ENCODE data around the gene SGCA. TPM values are rescaled to one million over a fixed set of nuclear protein-coding genes. Genes with fewer than 3 reads are reported as not detected.

SGCA gene
- total and polyA plus RNA-seq, 9 of the 15 experiments (the other 6 are each of a cell fraction or from before 2014, with no cell fraction given): not detected

DNA sequence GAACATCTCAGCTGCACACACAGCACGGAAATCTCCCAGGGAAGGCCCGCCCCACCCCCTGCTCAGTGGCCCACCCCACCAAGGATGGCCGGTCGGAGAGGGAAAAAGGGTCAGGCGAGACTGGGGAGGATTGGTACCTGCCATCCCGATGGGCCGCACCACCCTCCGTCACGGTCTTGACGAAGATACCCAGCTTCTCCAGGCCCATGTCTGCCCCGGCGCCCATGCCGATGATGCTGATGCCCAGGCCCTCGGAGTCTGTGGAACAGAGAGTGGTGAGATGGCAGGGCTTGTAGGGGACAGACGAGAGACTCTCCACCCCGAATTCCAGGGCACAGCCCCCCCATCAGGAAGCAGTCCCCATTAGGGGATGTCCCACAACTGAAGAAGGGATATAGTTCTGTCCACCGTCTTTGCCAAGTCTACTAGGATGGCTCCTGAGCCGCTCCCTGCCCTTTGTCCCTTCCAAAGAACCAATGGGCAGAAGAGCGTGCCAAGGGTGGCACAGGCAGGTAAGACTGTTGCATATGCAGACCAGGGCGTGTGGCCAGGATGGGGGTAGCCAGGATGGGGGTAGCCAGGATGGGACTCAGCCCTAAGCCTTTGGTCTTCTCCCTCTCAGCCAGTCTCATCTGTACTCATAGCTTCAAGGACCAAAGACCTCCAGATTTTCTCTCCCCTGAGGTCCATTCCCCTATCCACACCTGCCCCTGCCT is 22.2 kb upstream of the SGCA start:
- ChIA-PET CTCF (ENCODE audit: low intra/inter-chr PET ratio) (interaction anchor here (0.9 kb wide), 1 partner anchor 18 kb away, joined by 3 read pairs; no protein-coding TSS in a partner anchor), POLR2A (interaction anchor here (0.7 kb wide), 1 partner anchor 46 kb away, joined by 4 read pairs; no protein-coding TSS in a partner anchor)
- no peaks in the 10 kb centered on the region for H3K27me3 ChIP-seq (ENCODE audit: control insufficient read depth in 2 of 2, insufficient read depth in 2 of 2, low read length in 2 of 2)
- DNase-seq (ENCODE audit: extremely low read depth in 1 of 4, low spot score in 3 of 4) (no peak), FAIRE-seq (no peak), ATAC-seq (no peak)
- TF ChIP-seq SAP30 (IDR thresholded peaks at IDR 0.05; ENCODE audit: borderline replicate concordance, insufficient read depth, low read depth, low read length, poor library complexity, severe bottlenecking) (no peak), KAT2B (IDR thresholded peaks at IDR 0.05; ENCODE audit: low read depth, low read length) (no peak), NR3C1 (CRISPR knock-in tag; IDR thresholded peaks at IDR 0.05) (no peak), ATF3 (IDR thresholded peaks at IDR 0.05) (no peak), ATF3 (CRISPR knock-in tag; conservative IDR thresholded peaks at IDR 0.05) (no peak), SRSF7 (optimal IDR thresholded peaks at IDR 0.05; ENCODE audit: low read depth, low read length) (no peak), TSC22D4 (tag; IDR thresholded peaks at IDR 0.05) (no peak), PKNOX1 (IDR thresholded peaks at IDR 0.05) (no peak), NCOA2 (IDR thresholded peaks at IDR 0.05; ENCODE audit: partially characterized antibody in 2 of 2) (no peak), EWSR1 (IDR thresholded peaks at IDR 0.05; ENCODE audit: borderline replicate concordance, low read depth, partially characterized antibody) (no peak), ZFP30 (CRISPR knock-in tag; IDR thresholded peaks at IDR 0.05; ENCODE audit: borderline replicate concordance) (no peak), SIN3B (IDR thresholded peaks at IDR 0.05; ENCODE audit: low read depth) (no peak), ZNF184 (CRISPR knock-in tag; IDR thresholded peaks at IDR 0.05) (no peak)
- TF ChIP-seq, protein P1, sequence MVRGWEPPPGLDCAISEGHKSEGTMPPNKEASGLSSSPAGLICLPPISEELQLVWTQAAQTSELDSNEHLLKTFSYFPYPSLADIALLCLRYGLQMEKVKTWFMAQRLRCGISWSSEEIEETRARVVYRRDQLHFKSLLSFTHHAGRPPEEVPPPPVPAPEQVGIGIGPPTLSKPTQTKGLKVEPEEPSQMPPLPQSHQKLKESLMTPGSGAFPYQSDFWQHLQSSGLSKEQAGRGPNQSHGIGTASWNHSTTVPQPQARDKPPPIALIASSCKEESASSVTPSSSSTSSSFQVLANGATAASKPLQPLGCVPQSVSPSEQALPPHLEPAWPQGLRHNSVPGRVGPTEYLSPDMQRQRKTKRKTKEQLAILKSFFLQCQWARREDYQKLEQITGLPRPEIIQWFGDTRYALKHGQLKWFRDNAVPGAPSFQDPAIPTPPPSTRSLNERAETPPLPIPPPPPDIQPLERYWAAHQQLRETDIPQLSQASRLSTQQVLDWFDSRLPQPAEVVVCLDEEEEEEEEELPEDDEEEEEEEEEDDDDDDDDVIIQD (CRISPR knock-in tag; IDR thresholded peaks at IDR 0.05): no peak
- no peaks in the 10 kb centered on the region for H3K9me3 ChIP-seq (replicated peaks; ENCODE audit: control insufficient read depth, insufficient read depth, low read depth, low read length)
- H3K79me2 ChIP-seq (ENCODE audit: control insufficient read depth, insufficient read depth, low read length): peaks cover 63% of the 10 kb centered on the region
- H3K4me3 ChIP-seq: no peak overlapping the region
- in situ Hi-C loops (cut with MboI): no loop called here
- no peak overlapping the region for H3K9ac ChIP-seq (ENCODE audit: insufficient read depth in 1 of 2, low read depth in 2 of 2, low read length in 2 of 2)
- H3K27ac ChIP-seq (ENCODE audit: extremely low read depth, low read depth, low read length): no peak overlapping the region
- peaks cover 17% of the 10 kb centered on the region for H3K9me1 ChIP-seq (ENCODE audit: control insufficient read depth, insufficient read depth, low read length)
- no TSS peak for BruUV-seq (replicated peaks)
- 96% methylated on average over 11 of the region's 20 CpGs for WGBS (ENCODE audit: insufficient coverage, low coverage, missing lambda C conversion rate)
- H3K4me1 ChIP-seq (replicated peaks in 1 of 2; ENCODE audit: control insufficient read depth in 2 of 2, insufficient read depth in 2 of 2, low read length in 2 of 2): peaks cover 25 to 52% of the 10 kb centered on the region in 2 experiments; a peak in 4 of 5 replicates
- no peak overlapping the region for H2AFZ ChIP-seq (ENCODE audit: low read depth, low read length)
- H3K4me2 ChIP-seq (ENCODE audit: insufficient read depth, low read length): no peak overlapping the region
- H3K36me3 ChIP-seq (ENCODE audit: control insufficient read depth, insufficient read depth, low read length): peaks cover 92% of the 10 kb centered on the region
- H4K20me1 ChIP-seq (replicated peaks; ENCODE audit: control insufficient read depth, insufficient read depth, low read length): peaks cover 20% of the 10 kb centered on the region
- intact Hi-C loops (cut with micrococcal nuclease): no loop called here
